Panc1 (cell line): ENCODE data around the gene IP6K2. TPM values are rescaled to one million over a fixed set of nuclear protein-coding genes. Genes with fewer than 3 reads are reported as not detected.

ENCODE experiments used
- ATAC-seq: fragments of 200-7000 bp; cut with Tn5 transposase; 2 replicates; pipeline ENCODE4 v1.9.1; 2020; ENCODE audit warnings: mild to moderate bottlenecking, moderate library complexity
- BruUV-seq: library from RNA; stranded (reverse); fragments of 400-500 nt; replicated peaks from 2 replicates; lab custom pipeline; 2021; lab: Mats Ljungman, UMichigan
- CTCF ChIA-PET: fragments of 300-600 bp; sonication (Branson Sonifier 250); formaldehyde crosslinking; loops from one replicate; lab custom pipeline; 2022; ENCODE audit warnings: antibody characterized with exemption; lab: Charles Lee
- POLR2A ChIA-PET: fragments of 300-600 bp; sonication (Branson Sonifier 250); formaldehyde crosslinking; loops from one replicate; lab custom pipeline; 2022; ENCODE audit warnings: antibody characterized with exemption; lab: Charles Lee
- DNase-seq: peaks from one replicate; pipeline ENCODE4 v3.0.0-alpha.2; 2010; ENCODE audit warnings: low read depth, low spot score
- H3K27ac ChIP-seq: 2 replicates; pipeline ENCODE4 v1.5.1; 2011; ENCODE audit warnings: mild to moderate bottlenecking, low read length, inconsistent platforms
- H3K27me3 ChIP-seq: fragments of 200-500 bp; sonication (Bioruptor generic); 2 replicates; pipeline ENCODE4 v1.6.0; 2014; ENCODE audit warnings: low read length, inconsistent platforms; ENCODE audit not compliant: control insufficient read depth, insufficient read depth
- H3K36me3 ChIP-seq: fragments of 200-500 bp; sonication (Bioruptor generic); 2 replicates; pipeline ENCODE4 v1.5.1; 2014; ENCODE audit warnings: inconsistent platforms, mild to moderate bottlenecking, low read length, moderate library complexity; ENCODE audit not compliant: control insufficient read depth, insufficient read depth
- H3K4me1 ChIP-seq: 2 replicates; pipeline ENCODE4 v1.5.1; 2011; ENCODE audit warnings: inconsistent platforms, mild to moderate bottlenecking, low read length, moderate library complexity; ENCODE audit not compliant: control insufficient read depth, insufficient read depth
- H3K4me3 ChIP-seq, 2 experiments: 2 replicates each; pipeline ENCODE4 v1.5.1; 2011 to 2012; ENCODE audit warnings: low read depth in 2 of 2, low read length in 2 of 2, mild to moderate bottlenecking in 2 of 2, inconsistent platforms in 1 of 2, moderate library complexity in 1 of 2
- H3K9me3 ChIP-seq: fragments of 200-500 bp; sonication (Bioruptor generic); 2 replicates; pipeline ENCODE4 v1.5.1; 2014; ENCODE audit warnings: low read depth, mild to moderate bottlenecking, inconsistent platforms, low read length, moderate library complexity; ENCODE audit not compliant: control insufficient read depth, insufficient read depth
- POLR2AphosphoS5 ChIP-seq: IDR thresholded peaks from 2 replicates; pipeline ENCODE4 v1.6.1; 2012; ENCODE audit warnings: mild to moderate bottlenecking, low read depth, low read length, moderate library complexity
- REST ChIP-seq, 2 experiments: IDR thresholded peaks; 2 replicates each; pipeline ENCODE4 v1.6.1; 2011 to 2012; ENCODE audit warnings: low read depth in 2 of 2, control low read depth in 1 of 2, low read length in 1 of 2, mild to moderate bottlenecking in 1 of 2, moderate library complexity in 1 of 2; ENCODE audit not compliant: insufficient read depth in 1 of 2
- SIN3A ChIP-seq: IDR thresholded peaks from 2 replicates; pipeline ENCODE4 v1.6.1; 2012; ENCODE audit warnings: low read depth, mild to moderate bottlenecking, low read length, moderate library complexity, borderline replicate concordance; ENCODE audit not compliant: insufficient read depth
- TCF7L2 ChIP-seq: IDR thresholded peaks from 2 replicates; pipeline ENCODE4 v1.6.1; 2011; ENCODE audit warnings: mild to moderate bottlenecking, low read depth, low read length, inconsistent platforms
- in situ Hi-C: cut with HindIII; loops from 2 replicates; pipeline ENCODE4 v1.10.0; 2016; ENCODE audit warnings: low sequenced_read_pairs, low pct_unique_long_range_greater_than_20kb
- intact Hi-C: fragments of 100-400 bp; cut with micrococcal nuclease; formaldehyde crosslinking; loops from one replicate; pipeline ENCODE4 v1.10.0; 2022; ENCODE audit not compliant: unreplicated experiment
- total RNA-seq: library from RNA; stranded (reverse); gene quantifications from one replicate; pipeline ENCODE4 v1.2.1, GENCODE V29; 2021; ENCODE audit not compliant: unreplicated experiment
- TF ChIP-seq, protein P1 (sequence below): fragments of 450-650 bp; IDR thresholded peaks from 2 replicates; pipeline ENCODE4 v1.5.1; 2017; ENCODE audit warnings: mild to moderate bottlenecking

The IP6K2 gene
- total RNA-seq, 1 experiment from 2014 or later: 50.2 TPM

- no peak overlapping the region for H3K27ac ChIP-seq
Observed at GRCh38 chr3:48692551-48692950, 24.5 kb downstream of the IP6K2 start.

GRCh38 chr3:48690846-48691458, 26.1 kb downstream of the IP6K2 start:
- POLR2A ChIA-PET: no interaction called here

More at GRCh38 chr3:48692551-48692950, 24.5 kb downstream of the IP6K2 start:
- H3K4me3 ChIP-seq: no peak overlapping the region
- no peak for DNase-seq
- BruUV-seq: no TSS peak
- POLR2A ChIA-PET: no interaction called here
- intact Hi-C loops: no loop called here
- in situ Hi-C loops: no loop called here
- H3K9me3 ChIP-seq: no peaks in the 10 kb centered on the region
- H3K36me3 ChIP-seq: peaks cover 27% of the 10 kb centered on the region
- H3K27me3 ChIP-seq: no peaks in the 10 kb centered on the region
- peaks cover 7% of the 10 kb centered on the region; the same call in 1 of the 2 replicates for H3K4me1 ChIP-seq
- TF ChIP-seq SIN3A: no peak
- no peak for TF ChIP-seq POLR2AphosphoS5
- no peak for TF ChIP-seq REST (IDR thresholded peaks at IDR 0.05; ENCODE audit: insufficient read depth in 1 of 2, low read depth in 2 of 2, low read length in 1 of 2)
- TF ChIP-seq, protein P1, sequence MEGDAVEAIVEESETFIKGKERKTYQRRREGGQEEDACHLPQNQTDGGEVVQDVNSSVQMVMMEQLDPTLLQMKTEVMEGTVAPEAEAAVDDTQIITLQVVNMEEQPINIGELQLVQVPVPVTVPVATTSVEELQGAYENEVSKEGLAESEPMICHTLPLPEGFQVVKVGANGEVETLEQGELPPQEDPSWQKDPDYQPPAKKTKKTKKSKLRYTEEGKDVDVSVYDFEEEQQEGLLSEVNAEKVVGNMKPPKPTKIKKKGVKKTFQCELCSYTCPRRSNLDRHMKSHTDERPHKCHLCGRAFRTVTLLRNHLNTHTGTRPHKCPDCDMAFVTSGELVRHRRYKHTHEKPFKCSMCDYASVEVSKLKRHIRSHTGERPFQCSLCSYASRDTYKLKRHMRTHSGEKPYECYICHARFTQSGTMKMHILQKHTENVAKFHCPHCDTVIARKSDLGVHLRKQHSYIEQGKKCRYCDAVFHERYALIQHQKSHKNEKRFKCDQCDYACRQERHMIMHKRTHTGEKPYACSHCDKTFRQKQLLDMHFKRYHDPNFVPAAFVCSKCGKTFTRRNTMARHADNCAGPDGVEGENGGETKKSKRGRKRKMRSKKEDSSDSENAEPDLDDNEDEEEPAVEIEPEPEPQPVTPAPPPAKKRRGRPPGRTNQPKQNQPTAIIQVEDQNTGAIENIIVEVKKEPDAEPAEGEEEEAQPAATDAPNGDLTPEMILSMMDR: no peak
- no peak for TF ChIP-seq TCF7L2
- CTCF ChIA-PET: no interaction called here
- no peak for ATAC-seq

More at GRCh38 chr3:48690846-48691458, 26.1 kb downstream of the IP6K2 start:
- in situ Hi-C loops (no loop called here), intact Hi-C loops (no loop called here)
- H3K9me3 ChIP-seq: no peaks in the 10 kb centered on the region
- no peak for ATAC-seq
- peaks cover 25% of the 10 kb centered on the region for H3K36me3 ChIP-seq
- H3K27me3 ChIP-seq: no peaks in the 10 kb centered on the region
- no peak overlapping the region for H3K27ac ChIP-seq
- CTCF ChIA-PET: no interaction called here
- no TSS peak for BruUV-seq
- no peak for DNase-seq
- H3K4me1 ChIP-seq: peaks cover 10% of the 10 kb centered on the region
- H3K4me3 ChIP-seq: no peak overlapping the region
- TF ChIP-seq REST (IDR thresholded peaks at IDR 0.05; ENCODE audit: insufficient read depth in 1 of 2, low read depth in 2 of 2, low read length in 1 of 2): no peak
- no peak for TF ChIP-seq TCF7L2
- TF ChIP-seq POLR2AphosphoS5: no peak
- no peak for TF ChIP-seq SIN3A
- TF ChIP-seq, protein P1: no peak
